ENCODE data around the gene KCNQ1. TPM values are rescaled to one million over a fixed set of nuclear protein-coding genes. Genes with fewer than 3 reads are reported as not detected.

The KCNQ1 gene
- total and polyA plus RNA-seq, 8 donors, result 14.0 to 61.1 (median 46.7) TPM

DNA sequence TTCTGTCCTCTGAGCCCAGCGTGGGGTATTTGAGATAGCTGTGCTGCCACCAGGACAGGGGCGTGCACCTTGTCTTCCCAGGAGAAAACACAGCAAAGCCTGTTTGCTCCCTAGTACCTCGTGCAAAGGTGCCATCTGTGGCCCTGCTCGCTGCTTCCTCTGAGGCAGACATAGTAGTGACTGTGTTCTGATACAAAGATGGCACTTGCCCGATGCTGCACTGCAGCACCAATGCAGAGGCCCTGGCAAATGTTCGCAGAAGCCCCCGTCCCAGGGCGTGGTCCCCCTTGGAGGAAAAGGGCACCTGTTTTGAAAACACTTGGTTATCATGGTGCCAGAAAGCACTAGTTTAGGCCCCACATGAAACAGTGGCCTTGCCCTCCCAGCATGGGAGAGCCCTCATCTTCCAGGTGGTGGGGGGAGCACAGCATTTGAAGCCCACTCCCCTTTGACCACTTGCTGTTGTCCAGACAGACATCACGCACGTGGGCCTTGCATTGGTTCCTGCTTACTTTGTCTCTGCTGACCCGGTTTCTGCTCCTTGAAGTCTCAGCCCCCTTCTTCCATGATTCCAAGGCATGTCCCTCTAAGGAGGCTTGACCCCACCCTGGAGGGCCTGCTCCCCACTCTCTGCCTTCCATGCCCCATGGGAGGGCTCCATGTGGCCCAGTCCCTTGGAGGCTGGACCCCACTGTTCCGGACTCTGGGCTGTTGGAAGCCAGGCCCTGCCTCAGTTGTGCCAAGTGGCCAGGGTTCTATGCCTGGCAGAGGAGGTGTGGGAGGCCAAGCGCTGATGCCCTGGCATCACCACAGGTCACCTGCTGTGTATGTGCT, 145.5 kb downstream of the KCNQ1 start:
- H3K36me3 ChIP-seq, result peaks cover 0 to 21% (median 0%) of the 10 kb centered on the region in 3 donors
- DNase-seq, result peak in 2 of 6 donors; percentile 8 to 32
- no peak for FAIRE-seq
- TF ChIP-seq, protein P1, sequence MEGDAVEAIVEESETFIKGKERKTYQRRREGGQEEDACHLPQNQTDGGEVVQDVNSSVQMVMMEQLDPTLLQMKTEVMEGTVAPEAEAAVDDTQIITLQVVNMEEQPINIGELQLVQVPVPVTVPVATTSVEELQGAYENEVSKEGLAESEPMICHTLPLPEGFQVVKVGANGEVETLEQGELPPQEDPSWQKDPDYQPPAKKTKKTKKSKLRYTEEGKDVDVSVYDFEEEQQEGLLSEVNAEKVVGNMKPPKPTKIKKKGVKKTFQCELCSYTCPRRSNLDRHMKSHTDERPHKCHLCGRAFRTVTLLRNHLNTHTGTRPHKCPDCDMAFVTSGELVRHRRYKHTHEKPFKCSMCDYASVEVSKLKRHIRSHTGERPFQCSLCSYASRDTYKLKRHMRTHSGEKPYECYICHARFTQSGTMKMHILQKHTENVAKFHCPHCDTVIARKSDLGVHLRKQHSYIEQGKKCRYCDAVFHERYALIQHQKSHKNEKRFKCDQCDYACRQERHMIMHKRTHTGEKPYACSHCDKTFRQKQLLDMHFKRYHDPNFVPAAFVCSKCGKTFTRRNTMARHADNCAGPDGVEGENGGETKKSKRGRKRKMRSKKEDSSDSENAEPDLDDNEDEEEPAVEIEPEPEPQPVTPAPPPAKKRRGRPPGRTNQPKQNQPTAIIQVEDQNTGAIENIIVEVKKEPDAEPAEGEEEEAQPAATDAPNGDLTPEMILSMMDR (IDR thresholded peaks at IDR 0.05), result no peak
- intact Hi-C loops (cut with DNase I), result no loop called here
- no peaks in the 10 kb centered on the region for H3K9me3 ChIP-seq
- H3K27me3 ChIP-seq, result no peaks in the 10 kb centered on the region
- no peak overlapping the region for H3K4me3 ChIP-seq
- no peaks in the 10 kb centered on the region for H3K4me1 ChIP-seq
- WGBS, 2 donors, result 93% methylated on average over 13 of the region's 13 CpGs
- no peak overlapping the region for H3K27ac ChIP-seq
- no peak for ATAC-seq

GRCh38 chr11:2590965-2591754, 146.4 kb downstream of the KCNQ1 start:
- Histone ChIP-seq H3K9me3 (no peaks in the 10 kb centered on the region), H3K36me3 (peaks cover 0 to 21% (median 0%) of the 10 kb centered on the region in 3 donors), H3K4me1 (no peaks in the 10 kb centered on the region), H3K4me3 (no peak overlapping the region), H3K27me3 (no peaks in the 10 kb centered on the region), H3K27ac (no peak overlapping the region)
- DNase-seq (peak in 2 of 6 donors; percentile 12 to 50), FAIRE-seq (no peak), ATAC-seq (no peak)
- intact Hi-C loops (cut with DNase I), result no loop called here
- TF ChIP-seq, protein P1 (IDR thresholded peaks at IDR 0.05), result no peak
- 88 to 92% methylated on average over 28 of the region's 28 CpGs for WGBS, 2 donors

- ATAC-seq (no peak), FAIRE-seq (no peak), DNase-seq (peak in 2 of 6 donors; percentile 39 to 49)
- no peaks in the 10 kb centered on the region for H3K9me3 ChIP-seq
- TF ChIP-seq, protein P1 (IDR thresholded peaks at IDR 0.05), result no peak
- no peaks in the 10 kb centered on the region for H3K4me1 ChIP-seq
- peaks cover 0 to 21% (median 0%) of the 10 kb centered on the region in 3 donors for H3K36me3 ChIP-seq
- no peaks in the 10 kb centered on the region for H3K27me3 ChIP-seq
- H3K27ac ChIP-seq, result no peak overlapping the region
- H3K4me3 ChIP-seq, result no peak overlapping the region
- intact Hi-C loops (cut with DNase I), result no loop called here
- WGBS, 2 donors, result 95 to 97% methylated on average over 10 of the region's 10 CpGs
Measured at GRCh38 chr11:2591805-2592204, 147.0 kb downstream of the KCNQ1 start.

DNA sequence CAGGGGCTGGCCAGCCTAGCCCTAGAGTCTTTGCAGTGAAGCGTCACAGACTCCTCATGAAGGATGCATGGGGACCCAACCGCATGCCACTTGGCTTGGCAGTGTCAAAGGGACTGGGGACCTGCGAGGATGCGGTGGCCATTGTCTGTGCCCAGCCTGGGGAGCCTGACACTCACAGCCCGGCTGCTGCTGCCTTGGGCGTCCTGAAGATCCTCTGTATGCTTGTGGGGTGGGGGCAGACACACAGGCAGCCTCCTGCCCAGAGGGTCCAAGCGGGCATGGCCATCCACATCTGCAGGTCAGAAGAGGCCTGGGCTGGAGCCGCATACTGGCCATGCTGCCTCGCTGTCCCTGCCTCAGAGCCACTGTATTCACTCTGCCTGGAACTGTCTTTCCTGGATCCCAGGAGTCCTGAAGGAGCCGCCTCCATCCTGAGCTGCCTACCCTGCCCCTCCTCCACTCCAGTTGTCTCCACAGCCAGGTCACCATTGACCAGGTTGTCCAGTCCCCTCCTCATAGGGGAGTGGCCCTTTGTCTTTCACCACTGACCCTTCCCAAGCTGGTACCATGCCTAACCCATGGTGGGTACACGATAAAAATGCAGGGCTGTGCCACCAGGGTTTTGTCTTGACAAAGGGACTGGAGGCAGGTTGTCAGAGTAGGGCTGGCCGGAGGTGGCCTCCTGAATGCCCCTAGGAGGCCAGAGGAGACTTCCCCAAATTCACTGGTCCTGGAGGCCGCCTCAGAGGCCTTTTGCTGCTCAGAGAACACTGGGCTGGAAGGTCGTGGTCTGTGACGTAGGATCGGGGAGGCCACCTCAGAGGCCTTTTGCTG, 148.0 kb downstream of the KCNQ1 start:
- WGBS, 2 donors, result 97 to 98% methylated on average over 16 of the region's 16 CpGs
- Histone ChIP-seq H3K36me3 (peaks cover 0 to 21% (median 0%) of the 10 kb centered on the region in 3 donors), H3K9me3 (no peaks in the 10 kb centered on the region), H3K27ac (no peak overlapping the region), H3K4me1 (no peaks in the 10 kb centered on the region), H3K4me3 (no peak overlapping the region), H3K27me3 (no peaks in the 10 kb centered on the region)
- peak in 1 of 4 donors; percentile 14 for ATAC-seq
- DNase-seq, result peak in 3 of 6 donors; percentile 8 to 39 (median 37)
- TF ChIP-seq, protein P1 (IDR thresholded peaks at IDR 0.05), result no peak
- no peak for FAIRE-seq
- intact Hi-C loops (cut with DNase I), result no loop called here
